ENCODE data around the gene MAPRE2. TPM values are rescaled to one million over a fixed set of nuclear protein-coding genes. Genes with fewer than 3 reads are reported as not detected.
"Not testable (repeated sequence)": the region's sequence is repeated elsewhere in the genome, so short reads cannot be mapped to it uniquely, and the experiment has no call there.

Gene MAPRE2
- total RNA-seq, 1 experiment from 2014 or later = 57.5 TPM

DNA sequence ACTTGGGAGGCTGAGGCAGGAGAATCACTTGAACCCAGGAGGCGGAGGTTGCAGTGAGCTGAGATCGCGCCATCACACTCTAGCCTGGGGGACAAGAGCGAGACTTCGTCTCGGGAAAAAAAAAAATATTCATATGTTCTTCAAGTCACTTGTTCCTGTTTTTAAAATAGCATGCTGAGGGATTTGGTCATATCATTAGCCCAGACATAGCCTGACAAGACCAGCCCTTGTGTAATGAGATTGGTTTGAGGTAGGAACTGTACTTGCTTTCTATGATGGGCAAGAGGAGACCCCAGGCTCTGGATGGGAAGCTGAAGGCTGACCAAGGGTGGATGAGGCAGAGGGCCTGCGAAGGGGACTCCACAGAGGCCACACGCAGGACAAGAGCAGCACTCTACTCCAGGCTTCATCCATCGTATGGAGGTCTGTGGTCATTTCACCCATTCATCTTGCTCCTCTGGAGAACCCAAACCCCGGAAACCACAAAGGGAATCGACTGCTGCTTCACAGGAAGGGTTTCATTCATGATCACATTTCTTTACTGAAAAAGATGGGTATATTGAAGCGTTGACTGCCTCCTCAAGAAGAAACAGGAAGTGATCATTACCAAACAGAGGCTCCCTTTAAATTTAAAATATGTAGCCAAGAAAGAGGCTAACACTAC lies 112.5 kb downstream of the MAPRE2 start:
- no peak for DNase-seq (ENCODE audit: low read depth)

DNA sequence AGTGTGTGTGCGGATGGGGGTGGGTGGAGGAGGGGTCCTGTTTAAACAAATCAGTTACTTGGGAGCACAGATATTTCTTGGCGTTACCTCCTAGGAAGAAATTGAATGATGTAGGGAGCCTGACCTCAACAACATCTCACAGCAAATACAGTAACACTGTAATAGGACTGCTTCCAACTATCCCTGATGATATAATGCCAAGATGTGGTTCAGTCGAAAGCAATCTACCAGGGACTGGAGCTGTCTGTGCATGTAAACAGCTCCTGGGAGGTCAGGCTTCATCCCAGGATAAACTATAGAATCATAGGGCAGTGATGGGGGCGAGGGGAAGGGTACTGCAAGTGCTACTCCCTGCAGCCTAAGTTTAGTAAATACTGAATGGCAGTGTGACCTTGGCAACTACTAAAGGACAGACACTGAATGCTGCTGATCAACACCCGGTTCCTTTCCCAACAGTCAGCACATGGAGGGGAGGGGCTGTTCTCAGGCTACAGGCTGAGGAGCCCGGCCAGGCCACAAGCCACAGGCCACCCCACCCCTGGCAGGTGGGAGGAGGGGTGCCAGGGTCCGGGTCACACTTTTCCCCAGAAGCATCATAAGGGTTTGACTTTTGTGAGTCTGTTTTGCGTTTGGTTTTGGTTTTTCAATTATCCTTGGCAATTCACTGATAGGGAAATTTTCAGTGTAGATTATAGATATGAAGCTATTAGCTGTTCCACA lies 114.3 kb downstream of the MAPRE2 start:
- no peak for DNase-seq (ENCODE audit: low read depth)

DNA sequence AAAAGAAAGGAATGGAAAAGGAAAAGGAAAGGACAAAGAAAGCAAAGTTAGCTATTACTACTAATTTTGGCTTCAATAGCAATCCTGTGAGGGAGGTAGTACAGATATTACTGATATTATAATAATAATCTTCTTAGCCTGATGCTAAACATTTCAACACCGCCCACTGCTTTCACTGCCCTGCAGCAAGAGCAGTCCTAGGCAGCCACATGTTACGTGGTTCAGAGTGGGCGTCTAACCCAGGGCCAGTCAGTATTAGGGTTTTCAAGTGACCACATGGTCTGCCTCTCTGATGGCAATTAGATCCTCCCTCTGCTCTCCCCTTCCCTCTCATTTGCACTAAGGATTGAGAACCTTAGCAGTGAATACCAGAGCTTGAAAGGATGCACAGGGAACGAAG lies 116.0 kb downstream of the MAPRE2 start:
- DNase-seq (ENCODE audit: low read depth) = no peak

DNA sequence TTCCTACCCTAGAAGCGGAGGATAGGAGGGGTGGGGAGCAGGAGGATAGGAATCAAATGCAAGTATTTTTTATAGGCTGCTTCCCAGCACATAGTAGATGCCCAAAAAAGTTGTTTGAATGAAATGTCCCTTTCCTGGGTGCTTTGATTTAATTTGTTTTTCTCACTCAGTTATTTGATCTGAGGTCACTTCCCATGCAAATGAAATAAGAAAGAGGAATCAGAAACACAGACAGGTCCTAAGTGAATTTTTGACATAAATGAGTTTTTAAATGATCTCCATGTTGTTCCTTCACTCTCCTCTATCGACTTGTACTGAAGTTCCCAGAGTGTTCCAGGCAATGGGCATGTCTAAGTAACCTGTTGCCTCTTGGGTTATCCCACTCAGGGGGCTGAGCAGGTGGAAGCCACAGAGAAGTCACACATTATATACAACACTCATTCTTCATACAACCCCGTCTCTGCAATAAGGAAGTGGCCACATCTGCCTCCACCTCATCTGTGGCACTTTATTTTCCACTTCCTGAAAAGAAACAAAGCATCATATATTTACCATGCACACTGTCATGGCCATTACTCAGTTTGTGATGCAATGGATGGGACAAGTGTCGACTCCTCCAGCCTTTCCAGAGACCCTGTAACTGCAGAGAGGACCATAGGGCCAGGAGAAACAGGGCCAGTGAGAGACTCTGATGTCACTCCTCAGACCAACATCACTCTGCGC lies 117.7 kb downstream of the MAPRE2 start:
- no peak for DNase-seq (ENCODE audit: low read depth)

DNA sequence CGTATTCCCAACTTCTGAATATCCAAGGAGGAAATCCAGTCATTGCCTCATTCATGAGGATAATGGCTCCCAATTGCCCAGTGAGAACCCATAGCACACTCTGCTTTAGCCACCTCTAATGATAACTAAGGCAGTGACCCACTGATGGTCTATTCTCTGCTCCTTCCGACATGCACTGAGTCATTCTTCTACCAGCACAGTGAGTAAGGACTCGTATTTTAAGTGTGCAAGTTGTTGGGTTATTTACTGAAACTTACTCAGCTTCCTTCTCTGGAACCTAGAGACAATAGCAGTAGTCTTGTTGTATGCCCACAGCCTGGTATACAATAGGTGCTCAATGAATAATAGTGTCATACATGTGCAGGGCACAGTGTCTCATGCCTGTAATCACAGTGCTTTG lies 118.6 kb downstream of the MAPRE2 start:
- peak; percentile 11 for DNase-seq (ENCODE audit: low read depth)

DNA sequence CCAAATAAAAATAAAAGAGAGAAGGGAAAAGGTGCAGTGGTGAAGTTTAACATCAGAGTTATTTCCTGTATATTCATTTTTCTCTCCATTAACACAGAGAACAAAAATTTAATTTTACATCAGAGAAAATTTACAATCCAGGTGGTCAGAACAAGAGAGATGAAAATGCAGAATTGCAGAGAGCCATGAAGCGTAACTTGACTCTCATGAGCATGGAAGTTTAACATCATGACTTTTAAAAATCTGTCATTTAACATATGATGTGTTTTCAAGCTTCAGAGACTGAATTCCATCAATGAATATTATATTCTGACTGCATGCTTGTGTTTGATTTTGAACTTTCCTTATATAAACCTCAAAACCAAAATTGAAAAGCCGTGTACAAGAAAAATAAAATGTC lies 120.3 kb downstream of the MAPRE2 start:
- DNase-seq (ENCODE audit: low read depth) = no peak

DNA sequence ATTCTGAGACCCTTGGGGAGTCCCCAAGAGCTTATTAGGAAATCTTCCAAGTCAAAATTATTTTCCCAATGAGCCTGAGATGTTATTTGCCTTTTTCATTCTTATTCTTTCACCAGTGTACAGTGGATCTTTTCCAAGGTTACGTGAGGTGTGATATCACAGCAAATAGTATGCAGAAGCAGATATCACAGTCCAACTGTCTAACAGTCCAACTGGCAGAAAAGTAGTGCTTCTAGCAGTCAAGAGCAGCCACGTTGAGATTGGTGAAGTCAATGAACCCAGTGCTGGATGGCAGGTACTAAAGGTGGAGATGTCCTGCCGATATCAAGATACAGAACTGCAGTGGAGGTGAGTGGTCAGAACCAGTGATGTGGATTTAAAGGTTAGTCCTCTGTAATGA lies 120.7 kb downstream of the MAPRE2 start:
- no peak for DNase-seq (ENCODE audit: low read depth)

DNA sequence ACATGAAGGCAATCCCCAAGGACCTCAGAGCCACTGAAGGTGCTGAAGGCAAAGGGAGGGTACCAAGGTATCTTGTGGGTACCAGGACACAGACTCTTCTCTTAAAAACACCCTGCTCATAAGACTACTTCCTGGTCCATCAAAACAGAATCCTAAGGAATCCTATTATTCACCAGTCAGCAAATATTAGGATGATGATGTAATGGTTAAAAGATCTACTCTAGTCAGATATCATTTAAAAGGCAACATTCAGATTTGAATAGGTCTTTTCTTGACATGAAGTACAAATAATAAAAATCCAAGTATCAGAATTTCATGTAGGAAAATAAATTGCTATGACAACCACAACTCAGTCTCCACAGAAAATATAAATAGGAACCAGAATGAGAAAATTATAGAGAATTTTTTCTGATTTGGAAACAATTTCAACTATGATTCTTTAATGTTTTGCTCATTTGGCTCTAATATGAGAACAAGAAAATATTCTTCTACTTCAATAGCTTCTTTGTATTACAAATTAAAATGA lies 121.9 kb downstream of the MAPRE2 start:
- no peak for DNase-seq (ENCODE audit: low read depth)

DNA sequence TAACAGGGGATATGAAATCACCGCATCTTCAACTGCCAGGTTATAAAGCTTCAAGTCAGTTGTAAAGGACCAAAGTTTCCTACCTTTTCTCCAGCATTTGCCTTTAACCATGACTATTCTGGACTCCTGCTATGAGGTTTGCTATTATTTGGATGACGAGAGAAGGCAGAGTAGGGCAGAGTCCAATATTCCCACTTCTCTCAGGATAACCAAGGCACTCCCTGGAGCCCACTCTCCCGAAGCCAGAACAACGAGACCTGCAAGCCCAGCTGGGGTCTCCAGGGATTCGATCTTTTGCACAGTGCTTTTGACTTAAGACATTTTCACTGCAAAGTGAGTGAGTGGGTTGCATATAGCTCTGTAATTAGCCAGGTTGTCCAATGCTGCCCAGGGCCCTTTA lies 122.5 kb downstream of the MAPRE2 start:
- DNase-seq (ENCODE audit: low read depth) = no peak

DNA sequence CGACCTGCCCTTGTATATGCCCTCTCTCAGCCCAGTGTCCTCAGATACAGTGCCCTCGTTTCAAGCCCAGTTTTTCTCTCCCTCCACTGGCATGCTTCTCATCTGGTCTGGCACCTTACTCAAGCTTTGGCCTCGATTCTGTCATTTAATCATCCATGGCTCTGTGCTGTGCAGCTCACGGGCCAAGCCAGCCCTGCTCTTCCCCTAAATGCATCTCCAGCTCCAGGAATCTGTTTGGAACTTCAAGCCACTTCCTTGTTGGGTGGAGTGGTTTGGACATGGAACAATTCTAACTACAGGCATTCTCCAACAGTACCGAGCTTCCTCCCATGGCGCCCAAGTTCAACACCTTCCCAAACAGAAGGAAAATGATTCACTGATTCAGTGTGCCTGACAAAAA lies 122.9 kb downstream of the MAPRE2 start:
- no peak for DNase-seq (ENCODE audit: low read depth)

DNA sequence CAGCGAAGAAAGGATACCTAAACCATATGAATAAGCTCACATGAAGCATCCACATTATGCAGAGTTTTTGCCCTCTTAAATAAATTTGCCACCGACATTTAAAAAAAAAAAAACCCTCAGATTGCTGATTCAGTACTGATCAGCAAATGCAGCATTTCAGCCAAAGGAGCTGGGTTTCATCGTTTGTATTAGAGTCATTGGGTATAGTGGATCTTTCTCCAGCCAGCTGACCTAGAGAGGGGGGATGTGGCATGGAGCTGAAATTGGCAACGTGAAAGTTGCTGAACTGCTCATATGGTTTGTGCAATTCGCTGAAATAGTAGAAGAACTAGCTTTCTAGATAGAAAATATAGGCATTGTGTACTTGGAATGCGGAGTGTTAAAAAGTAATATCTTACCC lies 126.1 kb downstream of the MAPRE2 start:
- no peak for DNase-seq (ENCODE audit: low read depth)

DNA sequence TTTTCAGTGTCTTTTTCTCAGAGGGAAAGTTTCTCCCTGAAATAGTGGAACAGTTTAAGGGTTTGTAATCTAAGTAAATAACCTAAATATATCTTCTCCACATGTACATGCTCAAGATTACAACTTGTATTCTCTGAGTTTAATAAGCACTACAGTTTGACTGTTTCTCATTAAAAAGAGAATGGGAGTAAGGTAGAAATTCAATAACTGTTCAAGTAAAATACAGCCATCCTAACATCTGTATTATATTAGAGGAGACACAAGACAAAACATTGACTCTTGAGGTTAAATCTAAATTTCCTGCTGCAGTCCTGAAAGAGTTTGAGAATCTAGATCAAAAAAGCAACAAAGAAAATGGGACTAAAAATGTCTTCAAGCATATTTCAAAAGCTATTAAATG lies 126.6 kb downstream of the MAPRE2 start:
- DNase-seq (ENCODE audit: low read depth) = no peak

DNA sequence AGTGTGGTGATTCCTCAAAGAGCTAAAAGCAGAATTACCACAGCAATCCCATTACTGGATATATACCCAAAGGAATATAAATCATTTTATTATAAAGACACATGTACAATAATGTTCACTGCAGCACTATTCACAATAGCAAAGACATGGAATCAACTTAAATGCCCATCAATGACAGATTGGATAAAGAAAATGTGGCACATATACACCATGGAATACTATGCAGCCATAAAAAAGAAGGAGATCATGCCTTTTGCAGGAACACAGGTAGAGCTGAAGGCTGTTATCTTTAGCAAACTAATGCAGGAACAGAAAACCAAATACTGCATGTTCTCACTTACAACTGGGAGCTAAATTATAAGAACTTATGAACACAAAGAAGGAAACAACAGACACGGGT lies 129.1 kb downstream of the MAPRE2 start:
- DNase-seq (ENCODE audit: low read depth) = not testable (repeated sequence)

DNA sequence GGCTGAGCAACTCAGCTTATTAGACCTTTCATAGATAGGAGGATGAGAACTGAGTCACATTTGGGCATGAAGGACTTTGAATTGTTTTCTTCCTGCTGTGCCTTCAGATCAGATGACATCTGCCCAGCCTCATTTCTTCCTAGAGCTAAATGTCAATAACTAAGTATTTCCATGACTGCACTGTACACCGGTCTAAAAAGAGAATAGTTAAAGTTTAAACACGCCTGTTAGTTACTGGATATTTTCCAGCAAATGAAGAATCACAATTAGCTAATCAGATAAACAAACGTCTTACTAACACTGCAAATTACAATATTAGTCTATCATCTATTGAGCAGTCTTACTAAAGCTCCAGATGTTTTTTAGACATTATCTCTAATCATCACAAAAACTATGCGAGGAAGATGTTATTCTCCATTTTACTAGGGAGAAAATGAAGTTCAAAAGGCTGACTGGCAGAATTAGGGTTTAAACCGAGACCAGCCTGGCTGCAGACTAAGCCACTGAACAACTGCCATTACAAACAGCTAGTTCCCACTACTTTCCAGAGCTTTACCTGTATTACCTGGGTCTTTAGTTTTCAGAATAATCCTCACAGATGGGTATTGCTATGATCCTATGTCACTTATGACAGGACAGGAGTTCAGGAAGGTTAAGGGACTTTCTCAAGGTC lies 130.2 kb downstream of the MAPRE2 start:
- DNase-seq (ENCODE audit: low read depth) = no peak

DNA sequence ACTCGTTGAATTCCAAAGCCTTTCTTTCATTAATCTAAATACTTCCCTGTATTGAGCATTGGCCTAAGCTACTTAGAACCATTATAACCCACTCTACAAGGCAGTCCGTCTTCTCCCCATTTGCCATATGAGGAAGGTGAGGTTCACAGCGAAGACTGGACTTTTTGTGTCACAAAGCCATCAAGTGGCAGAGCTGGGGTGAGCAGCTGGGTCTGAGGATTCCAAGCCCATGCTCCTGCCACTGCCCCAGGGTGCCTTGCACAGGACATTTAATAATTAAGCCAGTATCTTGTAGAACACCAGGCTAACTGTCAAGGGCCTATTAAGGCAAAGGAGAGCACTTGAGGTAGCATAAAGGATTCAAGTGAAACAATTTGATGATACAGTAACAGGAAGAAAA lies 130.8 kb downstream of the MAPRE2 start:
- DNase-seq (ENCODE audit: low read depth) = no peak

DNA sequence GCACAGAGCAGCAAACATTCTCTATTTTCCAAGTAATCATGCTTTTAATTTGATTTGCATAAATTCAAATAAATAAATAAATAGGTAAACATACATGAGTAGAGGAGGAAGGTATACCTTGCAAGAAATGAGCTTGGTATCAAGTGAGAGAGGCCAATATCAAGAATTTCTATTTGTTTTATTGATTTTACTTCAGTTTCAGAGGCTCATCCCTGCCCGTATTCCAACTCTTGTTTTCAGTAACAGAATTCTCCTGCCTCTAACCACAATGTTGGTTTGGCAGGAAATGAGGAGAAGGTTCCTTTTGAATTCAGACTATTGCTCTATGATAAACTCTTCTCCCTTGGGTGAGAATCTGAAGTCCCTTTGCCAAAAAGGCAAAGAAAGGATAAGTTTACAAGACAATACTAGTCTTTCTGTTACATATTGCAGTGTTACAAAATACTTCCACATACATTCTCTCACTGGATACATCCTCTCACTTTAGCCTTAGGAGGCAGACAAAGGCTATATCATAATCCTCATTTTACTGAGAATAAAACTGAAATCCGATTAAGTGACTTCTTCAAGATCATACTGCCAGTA lies 131.3 kb downstream of the MAPRE2 start:
- DNase-seq (ENCODE audit: low read depth) = no peak

DNA sequence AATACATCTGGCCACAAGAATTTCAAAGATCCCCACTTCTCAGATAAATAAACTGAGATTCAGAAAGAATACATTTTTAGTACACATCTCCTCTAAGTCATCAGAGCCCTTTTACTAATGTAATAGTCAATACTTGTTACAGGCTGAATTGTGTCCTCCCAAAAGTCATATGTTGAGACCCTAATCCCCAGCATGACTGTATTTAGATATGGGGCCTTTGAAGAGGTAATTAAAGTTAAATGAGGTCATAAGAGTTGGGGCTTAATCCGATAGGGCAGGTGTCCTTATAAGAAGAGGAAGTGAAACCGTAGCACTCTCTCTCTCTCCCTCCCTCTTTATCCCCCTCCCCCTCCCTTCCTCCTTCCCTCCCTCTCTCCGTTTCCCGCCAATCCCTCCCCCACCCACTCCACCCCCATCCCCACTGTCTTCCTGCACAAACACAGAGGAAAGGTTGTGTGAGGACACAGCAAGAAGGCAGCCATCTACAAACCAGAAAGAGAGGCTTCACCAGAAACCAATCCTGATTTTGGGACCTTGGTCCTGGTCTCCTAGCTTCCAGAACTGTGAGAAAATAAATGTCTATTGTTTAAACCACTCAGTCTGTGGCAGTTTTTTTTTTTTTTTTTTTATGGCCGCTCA lies 133.0 kb downstream of the MAPRE2 start:
- no peak for DNase-seq (ENCODE audit: low read depth)

DNA sequence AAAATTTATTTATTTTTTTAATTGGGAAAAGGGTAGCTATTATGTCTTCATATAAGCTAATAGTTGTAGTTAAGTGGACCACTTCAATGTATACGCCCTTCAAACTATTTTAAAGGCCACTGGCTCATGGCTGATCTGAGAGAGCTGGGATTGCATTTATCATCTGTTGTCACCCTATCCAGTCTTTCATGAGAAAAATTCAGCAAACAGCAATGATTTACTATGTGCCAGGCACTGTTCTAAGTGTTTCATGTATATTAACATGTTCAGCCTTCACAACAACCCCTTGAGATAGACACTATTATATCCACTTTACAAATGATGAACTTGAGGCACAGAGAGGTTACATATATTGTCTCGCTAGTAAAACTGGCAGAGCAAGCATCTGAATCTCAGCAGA lies 133.5 kb downstream of the MAPRE2 start:
- no peak for DNase-seq (ENCODE audit: low read depth)

DNA sequence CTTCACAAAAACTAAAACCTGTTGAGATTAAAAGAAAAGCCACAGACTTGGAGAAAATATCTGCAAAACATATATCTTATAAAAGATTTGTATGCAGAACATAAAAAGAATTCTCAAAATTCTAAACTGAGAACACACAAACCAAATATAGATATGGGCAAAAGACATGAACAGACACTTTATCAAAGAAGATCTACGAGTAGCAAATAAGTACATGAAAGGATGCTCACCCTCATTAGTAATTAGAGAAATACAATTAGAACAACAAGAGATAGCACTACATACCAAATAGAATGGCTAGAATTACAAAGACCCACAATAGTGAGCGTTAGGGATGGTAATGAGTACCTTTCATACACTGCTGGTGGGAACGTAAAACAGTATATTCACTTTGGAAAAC lies 135.7 kb downstream of the MAPRE2 start:
- DNase-seq (ENCODE audit: low read depth) = no peak

DNA sequence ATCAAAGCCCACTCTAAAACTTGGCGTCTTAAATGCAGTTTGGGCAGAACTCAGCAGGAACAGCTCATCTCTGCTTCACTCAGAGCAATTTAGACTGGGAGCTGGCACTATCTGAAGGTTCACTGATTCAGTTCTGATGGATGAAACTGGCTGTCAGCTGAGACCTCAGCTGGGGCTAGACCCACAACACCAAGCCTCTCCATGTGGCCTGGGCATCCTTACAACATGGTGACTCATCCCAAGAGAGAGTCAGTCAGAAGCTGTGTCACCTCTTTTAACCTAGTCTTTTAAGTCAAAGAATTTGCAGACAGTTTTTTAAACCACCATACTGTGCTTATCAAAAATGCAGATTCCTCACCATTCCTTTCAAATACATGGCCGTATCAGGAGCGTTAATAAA lies 137.0 kb downstream of the MAPRE2 start:
- DNase-seq (ENCODE audit: low read depth) = peak; percentile 89

DNA sequence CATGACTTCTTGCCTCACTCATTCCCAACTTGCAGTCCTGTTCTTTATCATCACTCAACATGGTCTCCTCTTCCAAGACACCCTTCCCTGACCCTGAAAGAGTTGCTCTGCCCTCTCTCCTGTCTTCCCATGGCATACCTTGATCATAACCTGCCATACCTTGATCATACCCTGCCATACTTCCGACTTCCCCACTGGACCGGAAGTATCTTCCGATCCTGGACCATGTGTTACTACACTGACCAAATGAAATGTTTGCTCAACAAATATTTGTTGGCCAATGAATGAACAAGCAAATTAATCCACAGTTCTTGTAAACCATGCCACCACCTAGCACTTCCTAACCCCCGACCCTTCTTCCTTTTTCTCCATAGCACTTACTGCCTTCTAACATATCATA lies 138.7 kb downstream of the MAPRE2 start:
- DNase-seq (ENCODE audit: low read depth) = no peak

Measured in M059J (cell line).